Heart right ventricle (tissue), 16 donors: Measurements from ENCODE around the gene TCF15. TPM values are rescaled to one million over a fixed set of nuclear protein-coding genes. Genes with fewer than 3 reads are reported as not detected.

ENCODE experiments used
- ATAC-seq, 8 donors: fragments of 200-7000 bp; cut with Tn5 transposase; one replicate each; pipeline ENCODE4 v1.9.1; 2020; ENCODE audit warnings: mild to moderate bottlenecking in 8 of 8, moderate library complexity in 8 of 8, moderate number of reproducible peaks in 1 of 8
- DNase-seq, 2 donors: peaks; one replicate each; pipeline ENCODE4 v3.0.0-alpha.2; 2020
- H3K27ac ChIP-seq, 10 donors: fragments of 200-600 bp; sonication (generic) in 2 of 10; one replicate each; pipeline versions ENCODE4 v1.5.0 to v1.8.0; 2020 to 2022; ENCODE audit warnings: mild to moderate bottlenecking in 3 of 10
- H3K27me3 ChIP-seq, 7 donors: fragments of 200-600 bp; one replicate each; pipeline ENCODE4 v1.8.0; 2021 to 2022; ENCODE audit warnings: mild to moderate bottlenecking in 2 of 7
- H3K36me3 ChIP-seq, 9 donors: fragments of 200-600 bp; sonication (generic) in 1 of 9; one replicate each; pipeline versions ENCODE4 v1.5.0 to v1.8.0; 2020 to 2022; ENCODE audit warnings: mild to moderate bottlenecking in 2 of 9
- H3K4me1 ChIP-seq, 9 donors: fragments of 200-600 bp; sonication (generic) in 1 of 9; one replicate each; pipeline versions ENCODE4 v1.5.0 to v1.8.0; 2020 to 2022; ENCODE audit warnings: mild to moderate bottlenecking in 4 of 9
- H3K4me3 ChIP-seq, 10 donors: fragments of 200-600 bp; sonication (generic) in 2 of 10; one replicate each; pipeline versions ENCODE4 v1.5.0 to v1.8.0; 2020 to 2022; ENCODE audit warnings: mild to moderate bottlenecking in 7 of 10, moderate library complexity in 2 of 10
- H3K9me3 ChIP-seq, 11 donors: fragments of 200-600 bp in 10 of 11; sonication (generic) in 2 of 11; one replicate each; pipeline versions ENCODE4 v1.5.0 to v1.8.0; 2013 to 2022; ENCODE audit warnings: mild to moderate bottlenecking in 2 of 11, control low read depth in 1 of 11, moderate library complexity in 1 of 11
- WGBS, 2 donors: extraction: QIAGEN DNeasy Blood & Tissue Kit; methylation state at CpG; one replicate each; pipeline ENCODE4 v1.1.7; 2013; ENCODE audit warnings: inconsistent platforms in 1 of 2; 5-methylcytosine and 5-hydroxymethylcytosine counted together
- intact Hi-C, 10 donors: fragments of 100-400 bp; cut with DNase I; formaldehyde crosslinking; loops; one replicate each; pipeline versions ENCODE4 v1.11.1 to v1.14.2; 2022
- polyA plus RNA-seq, 2 donors: library from polyadenylated mRNA; stranded (reverse); fragments of 200-250 nt; gene quantifications; one replicate each; pipeline ENCODE4 v1.2.3, GENCODE V29; 2013
- total RNA-seq, 10 donors: library from RNA; stranded (reverse); fragmentation: NEBNext Ultra II Directional in 3 of 10; extraction: Animal tissue kit (Norgen Biotek cat#: 25700) in 3 of 10; gene quantifications; one replicate each; pipeline versions ENCODE4 v1.2.1 to v1.2.4, GENCODE V29; 2021 to 2023
- TF ChIP-seq, protein P1 (sequence below), 9 donors: fragments of 200-600 bp; sonication (generic) in 2 of 9; IDR thresholded peaks; one replicate each; pipeline versions ENCODE4 v1.5.0 to v1.8.0; 2021 to 2022; ENCODE audit warnings: antibody characterized with exemption in 9 of 9, mild to moderate bottlenecking in 5 of 9, moderate library complexity in 1 of 9
- donor health status: Arrhythmogenic right ventricular cardiomyopathy.
- donor health status: ischemic (EF 13 %, LVEDD 7.1; RV severe dilation, severe dysfunction).
- donor health status: healthy with polysubstance abuse.
- donor health status: DM: no; HTN: yes; CAD: no.
- donor health status: DM: no; HTN: no; CAD: no.
- donor health status: ischemic (EF 25% LVEDD 6.9; RV normal size, moderate dysfunction).
- donor health status: ischemic (EF 25% LVEDD 5.7; RV mildly dilated, moderate dysfunction).
- donor health status: healthy.
- donor health status: DM: yes; HTN: yes; CAD: no.
- donor health status: Ischemic cardiomyopathy.
- donor health status: ischemic (EF 35%, LVEDD 5.7; RV mildly dilated, moderate dysfunction).
- donor health status: nonischemic (EF 11% LVEDD 7.7; RV severe dilation, severe dysfunction).
- donor health status: DM: yes; HTN: yes; CAD: no.
- donor health status: PGD.
- donor health status: ischemic (EF 29% LVEDD 5.4; RV normal size, mild dysfunction).
- donor health status: nonischemic (EF 23%, LVEDD 6.1; RV moderate dilation, normal function).

The TCF15 gene
- total and polyA plus RNA-seq, 12 donors: 4.6 to 41.0 (median 8.4) TPM

DNA sequence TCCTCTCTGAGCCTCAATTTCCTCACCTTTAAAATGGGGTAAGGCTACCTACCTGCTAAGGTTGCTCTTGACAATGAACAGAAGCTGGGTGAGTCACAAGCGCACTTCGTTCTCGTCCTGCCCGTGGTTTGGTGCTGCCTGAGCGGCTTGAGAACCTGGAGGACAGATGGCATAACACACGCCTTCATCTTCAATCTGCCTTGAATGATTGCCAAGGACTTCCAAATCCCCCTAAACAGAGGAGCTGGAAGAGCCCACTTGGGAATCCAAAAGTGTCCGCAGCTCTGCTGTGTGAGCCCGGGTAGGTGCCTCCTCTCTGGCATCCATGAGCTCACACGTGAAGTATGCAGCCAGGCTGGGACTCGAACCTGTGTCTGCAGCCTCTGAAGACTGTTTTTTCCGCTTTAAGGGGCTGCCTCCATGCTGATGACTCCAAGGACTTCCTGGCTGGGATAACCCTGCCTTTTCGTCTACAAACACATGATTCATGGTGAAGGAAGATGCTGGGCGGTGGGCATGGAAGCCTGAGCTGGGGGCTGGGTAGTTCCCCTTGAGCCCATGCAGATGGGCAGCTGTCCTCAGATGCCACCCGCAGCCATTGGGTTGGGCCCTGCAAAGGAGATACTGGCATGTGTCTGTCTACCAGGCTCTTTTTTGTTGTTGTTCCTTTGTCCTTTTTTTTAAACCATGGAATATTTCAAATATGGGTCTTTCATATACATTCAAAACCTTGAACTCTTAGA is 41.3 kb downstream of the TCF15 start:
- no peak for DNase-seq
- peak overlapping the region in 2 of 10 donors; percentile 5 to 25 for H3K4me3 ChIP-seq
- H3K9me3 ChIP-seq: no peaks in the 10 kb centered on the region
- peak in 1 of 8 donors; percentile 11 for ATAC-seq
- intact Hi-C loops: loop anchor here in 2 of 10 donors (5.0 kb wide), 2 partner anchors 33 to 168 kb away; no protein-coding TSS in a partner anchor
- peak overlapping the region; percentile 38 to 92 (median 76) for H3K27ac ChIP-seq
- 36 to 40% methylated on average over 14 of the region's 14 CpGs for WGBS, 2 donors
- peaks cover 28 to 77% (median 52%) of the 10 kb centered on the region in 9 donors for H3K4me1 ChIP-seq
- H3K36me3 ChIP-seq: no peaks in the 10 kb centered on the region
- TF ChIP-seq, protein P1, sequence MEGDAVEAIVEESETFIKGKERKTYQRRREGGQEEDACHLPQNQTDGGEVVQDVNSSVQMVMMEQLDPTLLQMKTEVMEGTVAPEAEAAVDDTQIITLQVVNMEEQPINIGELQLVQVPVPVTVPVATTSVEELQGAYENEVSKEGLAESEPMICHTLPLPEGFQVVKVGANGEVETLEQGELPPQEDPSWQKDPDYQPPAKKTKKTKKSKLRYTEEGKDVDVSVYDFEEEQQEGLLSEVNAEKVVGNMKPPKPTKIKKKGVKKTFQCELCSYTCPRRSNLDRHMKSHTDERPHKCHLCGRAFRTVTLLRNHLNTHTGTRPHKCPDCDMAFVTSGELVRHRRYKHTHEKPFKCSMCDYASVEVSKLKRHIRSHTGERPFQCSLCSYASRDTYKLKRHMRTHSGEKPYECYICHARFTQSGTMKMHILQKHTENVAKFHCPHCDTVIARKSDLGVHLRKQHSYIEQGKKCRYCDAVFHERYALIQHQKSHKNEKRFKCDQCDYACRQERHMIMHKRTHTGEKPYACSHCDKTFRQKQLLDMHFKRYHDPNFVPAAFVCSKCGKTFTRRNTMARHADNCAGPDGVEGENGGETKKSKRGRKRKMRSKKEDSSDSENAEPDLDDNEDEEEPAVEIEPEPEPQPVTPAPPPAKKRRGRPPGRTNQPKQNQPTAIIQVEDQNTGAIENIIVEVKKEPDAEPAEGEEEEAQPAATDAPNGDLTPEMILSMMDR (IDR thresholded peaks at IDR 0.05): no peak
- peaks cover 0 to 38% (median 0%) of the 10 kb centered on the region in 7 donors for H3K27me3 ChIP-seq

DNA sequence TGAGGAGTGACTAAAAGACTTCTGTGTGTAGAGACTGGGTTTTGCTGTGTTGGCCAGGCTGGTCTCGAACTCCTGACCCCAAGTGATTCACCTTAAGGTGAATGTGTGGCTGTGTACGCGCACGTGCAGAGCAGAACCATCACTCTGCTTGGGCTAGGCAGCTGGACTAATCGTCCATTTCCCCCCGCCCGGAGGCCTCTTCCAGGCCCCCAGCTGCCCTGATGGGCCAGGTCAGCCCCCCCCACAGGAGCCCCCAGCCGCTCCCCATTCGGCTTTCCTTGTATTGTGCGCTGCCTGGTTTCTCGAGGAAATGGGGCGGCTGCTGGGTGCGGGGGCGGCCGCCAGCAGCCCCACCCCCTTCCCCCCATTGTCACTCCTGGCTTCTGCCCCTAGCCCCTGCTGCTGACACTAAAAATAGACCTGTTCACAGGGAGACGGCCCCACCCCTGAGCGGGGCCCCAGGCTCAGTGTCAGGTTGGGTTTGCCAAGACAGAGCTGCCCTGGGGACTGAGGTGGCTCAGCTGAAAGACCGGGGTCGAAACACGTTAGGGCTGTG is 41.9 kb downstream of the TCF15 start:
- H3K27ac ChIP-seq: peak overlapping the region; percentile 56 to 92 (median 78)
- ATAC-seq: peak; percentile 75 to 88 (median 84)

DNA sequence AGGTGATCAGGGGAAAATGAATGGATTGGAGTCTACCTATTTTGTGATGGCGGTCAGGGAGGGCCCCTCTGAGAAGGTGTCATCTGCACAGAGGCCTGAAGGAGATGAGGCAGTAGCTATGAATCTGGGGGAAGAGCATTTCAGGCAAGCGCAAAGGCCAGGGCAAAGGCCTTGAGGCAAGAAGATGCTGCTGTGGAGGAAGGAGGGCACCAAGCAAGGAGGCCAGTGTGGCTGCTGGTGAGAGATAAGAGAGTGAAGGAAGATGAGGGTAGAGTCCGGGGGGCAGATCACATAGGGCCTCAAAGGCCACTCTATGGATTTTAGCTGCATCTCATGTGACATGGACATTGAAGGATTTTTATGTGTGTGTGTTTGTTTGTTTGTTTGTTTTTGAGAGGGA is 45.9 kb downstream of the TCF15 start:
- WGBS, 2 donors: 98 to 99% methylated on average over 3 of the region's 3 CpGs
- no peak for DNase-seq
- no peaks in the 10 kb centered on the region for H3K9me3 ChIP-seq
- intact Hi-C loops: loop anchor here in 6 of 10 donors (5.0 kb wide), 3 partner anchors 163 to 173 kb away; no protein-coding TSS in a partner anchor
- H3K27me3 ChIP-seq: peaks cover 0 to 23% (median 0%) of the 10 kb centered on the region in 7 donors
- peaks cover 8 to 58% (median 31%) of the 10 kb centered on the region in 9 donors for H3K4me1 ChIP-seq
- TF ChIP-seq, protein P1 (IDR thresholded peaks at IDR 0.05): no peak
- H3K36me3 ChIP-seq: no peaks in the 10 kb centered on the region
- no peak overlapping the region for H3K4me3 ChIP-seq
- no peak overlapping the region for H3K27ac ChIP-seq
- no peak for ATAC-seq

More for the DNA sequence above, 41.9 kb downstream of the TCF15 start:
- Histone ChIP-seq H3K4me1 (peaks cover 27 to 74% (median 48%) of the 10 kb centered on the region in 9 donors), H3K9me3 (no peaks in the 10 kb centered on the region), H3K4me3 (peak overlapping the region in 2 of 10 donors; percentile 5 to 25), H3K36me3 (no peaks in the 10 kb centered on the region), H3K27me3 (peaks cover 0 to 31% (median 0%) of the 10 kb centered on the region in 7 donors)
- DNase-seq: peak; percentile 67 to 74
- intact Hi-C loops: loop anchor here in 2 of 10 donors (5.0 kb wide), 2 partner anchors 34 to 169 kb away; no protein-coding TSS in a partner anchor
- TF ChIP-seq, protein P1 (IDR thresholded peaks at IDR 0.05): no peak
- WGBS, 2 donors: 15 to 29% methylated on average over 14 to 20 of the region's 20 CpGs

- peak overlapping the region in 1 of 10 donors; percentile 43 for H3K27ac ChIP-seq
- WGBS, 2 donors: 77 to 82% methylated on average over 5 of the region's 5 CpGs
- no peaks in the 10 kb centered on the region for H3K36me3 ChIP-seq
- peaks cover 0 to 13% (median 0%) of the 10 kb centered on the region in 7 donors for H3K27me3 ChIP-seq
- peaks cover 0 to 48% (median 21%) of the 10 kb centered on the region in 9 donors for H3K4me1 ChIP-seq
- intact Hi-C loops: loop anchor here in 7 of 10 donors (2.0 to 5.0 kb wide), 5 partner anchors 48 to 174 kb away; partner anchors contain the start of gene TCF15 (in 1 of the 7)
- DNase-seq (no peak), ATAC-seq (no peak)
- TF ChIP-seq, protein P1 (IDR thresholded peaks at IDR 0.05): no peak
- H3K4me3 ChIP-seq: no peak overlapping the region
- no peaks in the 10 kb centered on the region for H3K9me3 ChIP-seq
These were observed 46.9 kb downstream of the TCF15 start for GRCh38 chr20:563187-563586.
